PFSK-1 (cell line): ENCODE measurements around the gene ZNF341.

Experiments used
- FOXP2 ChIP-seq: optimal IDR thresholded peaks from 2 replicates; pipeline ENCODE3; 2011; ENCODE audit warnings: borderline replicate concordance, control low read depth, inconsistent platforms; ENCODE audit not compliant: insufficient read depth; ENCODE audit errors: extremely low read length, extremely low read depth
- POLR2AphosphoS5 ChIP-seq: IDR thresholded peaks from 2 replicates; pipeline ENCODE4 v1.6.1; 2012; ENCODE audit warnings: low read depth, mild to moderate bottlenecking, control low read depth, low read length, moderate library complexity
- REST ChIP-seq, 2 experiments: IDR thresholded peaks; 2 replicates each; pipeline versions ENCODE4 v1.6.1 to v1.8.0; 2011 to 2012; ENCODE audit warnings: low read depth in 2 of 2, low read length in 2 of 2, control low read depth in 1 of 2, inconsistent platforms in 1 of 2, mild to moderate bottlenecking in 1 of 2, moderate library complexity in 1 of 2; ENCODE audit not compliant: insufficient read depth in 1 of 2
- SIN3A ChIP-seq: IDR thresholded peaks from 2 replicates; pipeline ENCODE4 v1.6.1; 2012; ENCODE audit warnings: mild to moderate bottlenecking, low read length, moderate library complexity, borderline replicate concordance; ENCODE audit not compliant: insufficient read depth
- TAF1 ChIP-seq: IDR thresholded peaks from 2 replicates; pipeline ENCODE4 v1.6.1; 2012; ENCODE audit warnings: low read length, control low read depth, borderline replicate concordance; ENCODE audit not compliant: insufficient read depth

DNA sequence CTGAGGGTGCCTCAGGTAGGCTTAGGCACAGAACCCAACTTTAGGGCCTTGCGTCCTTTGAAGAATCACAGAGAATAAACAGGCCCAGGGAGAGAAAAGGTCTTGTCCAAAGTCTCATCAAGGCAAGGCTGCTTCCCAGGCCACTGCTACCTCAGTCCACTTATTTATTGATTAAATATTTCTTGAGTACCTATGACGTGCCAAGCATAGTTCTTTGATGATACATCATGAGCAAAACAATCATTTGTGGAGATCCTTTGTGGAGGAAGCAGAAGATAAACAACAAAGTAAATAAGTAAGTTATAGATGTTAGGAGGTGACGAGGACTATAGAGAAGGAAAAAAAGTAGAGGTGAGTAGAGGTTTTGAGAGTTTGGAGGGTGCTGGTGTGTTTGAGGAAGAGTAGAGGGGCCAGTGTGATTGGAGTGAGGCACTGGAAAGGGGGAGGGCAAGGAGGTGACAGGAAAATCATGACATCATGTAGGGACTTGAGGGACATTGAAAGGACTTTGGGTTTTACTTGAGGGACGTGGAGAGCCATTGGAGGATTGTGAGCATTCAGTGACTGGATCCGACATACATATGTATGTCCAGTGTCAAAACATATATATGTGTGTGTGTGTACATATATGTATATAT, 65.2 kb downstream of the ZNF341 start:
- TF ChIP-seq POLR2AphosphoS5 (no peak), TAF1 (no peak), SIN3A (no peak), REST (IDR thresholded peaks at IDR 0.05; ENCODE audit: insufficient read depth in 1 of 2, low read depth in 2 of 2, low read length in 2 of 2) (no peak), FOXP2 (no peak)
